ENCODE measurements around the gene TMEM245.

GRCh38 chr9:109063760-109064159, 56.0 kb downstream of the TMEM245 start:
- TF ChIP-seq CTCF (IDR thresholded peaks at IDR 0.05 in 4 of 5, conservative IDR thresholded peaks at IDR 0.05 in 1 of 5) (no peak), POLR2A (IDR thresholded peaks at IDR 0.05) (no peak)

Measured in gastrocnemius medialis (tissue), 4 donors.